Measurements from ENCODE around the gene FAM53A. TPM values are rescaled to one million over a fixed set of nuclear protein-coding genes. Genes with fewer than 3 reads are reported as not detected.

Gene FAM53A
- total and polyA plus RNA-seq, 4 donors: 0.44 to 2.2 (median 0.97) TPM

GRCh38 chr4:1632109-1633104 lies 51.7 kb downstream of the FAM53A start:
- DNase-seq (ENCODE audit: low spot score): no peak
- 82% methylated on average over 32 of the region's 32 CpGs for WGBS
- H3K9ac ChIP-seq (ENCODE audit: low read depth in 1 of 2, low read length in 2 of 2): no peak overlapping the region
- H3K9me3 ChIP-seq (ENCODE audit: control insufficient read depth in 4 of 4, low read length in 3 of 4): no peaks in the 10 kb centered on the region
- H3K36me3 ChIP-seq (ENCODE audit: control insufficient read depth in 4 of 4, insufficient read depth in 3 of 4, low read depth in 1 of 4, low read length in 3 of 4): no peaks in the 10 kb centered on the region
- H3K27me3 ChIP-seq (ENCODE audit: control insufficient read depth in 4 of 4, insufficient read depth in 4 of 4, low read length in 3 of 4): no peaks in the 10 kb centered on the region
- no peak overlapping the region for H3K4me3 ChIP-seq (ENCODE audit: low read depth in 1 of 3, low read length in 3 of 3)
- no peaks in the 10 kb centered on the region for H3K4me1 ChIP-seq (ENCODE audit: control insufficient read depth in 4 of 4, insufficient read depth in 4 of 4, low read length in 3 of 4)
- H3K27ac ChIP-seq (ENCODE audit: low read depth in 1 of 2, low read length in 2 of 2): no peak overlapping the region
- TF ChIP-seq RXRA (IDR thresholded peaks at IDR 0.05): no peak
- no peak for TF ChIP-seq HNF4A (conservative IDR thresholded peaks at IDR 0.05)
- TF ChIP-seq FOXA2 (IDR thresholded peaks at IDR 0.05): no peak
- TF ChIP-seq, protein P1, sequence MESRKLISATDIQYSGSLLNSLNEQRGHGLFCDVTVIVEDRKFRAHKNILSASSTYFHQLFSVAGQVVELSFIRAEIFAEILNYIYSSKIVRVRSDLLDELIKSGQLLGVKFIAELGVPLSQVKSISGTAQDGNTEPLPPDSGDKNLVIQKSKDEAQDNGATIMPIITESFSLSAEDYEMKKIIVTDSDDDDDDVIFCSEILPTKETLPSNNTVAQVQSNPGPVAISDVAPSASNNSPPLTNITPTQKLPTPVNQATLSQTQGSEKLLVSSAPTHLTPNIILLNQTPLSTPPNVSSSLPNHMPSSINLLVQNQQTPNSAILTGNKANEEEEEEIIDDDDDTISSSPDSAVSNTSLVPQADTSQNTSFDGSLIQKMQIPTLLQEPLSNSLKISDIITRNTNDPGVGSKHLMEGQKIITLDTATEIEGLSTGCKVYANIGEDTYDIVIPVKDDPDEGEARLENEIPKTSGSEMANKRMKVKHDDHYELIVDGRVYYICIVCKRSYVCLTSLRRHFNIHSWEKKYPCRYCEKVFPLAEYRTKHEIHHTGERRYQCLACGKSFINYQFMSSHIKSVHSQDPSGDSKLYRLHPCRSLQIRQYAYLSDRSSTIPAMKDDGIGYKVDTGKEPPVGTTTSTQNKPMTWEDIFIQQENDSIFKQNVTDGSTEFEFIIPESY (IDR thresholded peaks at IDR 0.05): no peak
- TF ChIP-seq MAX (IDR thresholded peaks at IDR 0.05): no peak
- TF ChIP-seq SP1 (IDR thresholded peaks at IDR 0.05): no peak
- TF ChIP-seq RAD21 (IDR thresholded peaks at IDR 0.05): no peak
- TF ChIP-seq, protein P2, sequence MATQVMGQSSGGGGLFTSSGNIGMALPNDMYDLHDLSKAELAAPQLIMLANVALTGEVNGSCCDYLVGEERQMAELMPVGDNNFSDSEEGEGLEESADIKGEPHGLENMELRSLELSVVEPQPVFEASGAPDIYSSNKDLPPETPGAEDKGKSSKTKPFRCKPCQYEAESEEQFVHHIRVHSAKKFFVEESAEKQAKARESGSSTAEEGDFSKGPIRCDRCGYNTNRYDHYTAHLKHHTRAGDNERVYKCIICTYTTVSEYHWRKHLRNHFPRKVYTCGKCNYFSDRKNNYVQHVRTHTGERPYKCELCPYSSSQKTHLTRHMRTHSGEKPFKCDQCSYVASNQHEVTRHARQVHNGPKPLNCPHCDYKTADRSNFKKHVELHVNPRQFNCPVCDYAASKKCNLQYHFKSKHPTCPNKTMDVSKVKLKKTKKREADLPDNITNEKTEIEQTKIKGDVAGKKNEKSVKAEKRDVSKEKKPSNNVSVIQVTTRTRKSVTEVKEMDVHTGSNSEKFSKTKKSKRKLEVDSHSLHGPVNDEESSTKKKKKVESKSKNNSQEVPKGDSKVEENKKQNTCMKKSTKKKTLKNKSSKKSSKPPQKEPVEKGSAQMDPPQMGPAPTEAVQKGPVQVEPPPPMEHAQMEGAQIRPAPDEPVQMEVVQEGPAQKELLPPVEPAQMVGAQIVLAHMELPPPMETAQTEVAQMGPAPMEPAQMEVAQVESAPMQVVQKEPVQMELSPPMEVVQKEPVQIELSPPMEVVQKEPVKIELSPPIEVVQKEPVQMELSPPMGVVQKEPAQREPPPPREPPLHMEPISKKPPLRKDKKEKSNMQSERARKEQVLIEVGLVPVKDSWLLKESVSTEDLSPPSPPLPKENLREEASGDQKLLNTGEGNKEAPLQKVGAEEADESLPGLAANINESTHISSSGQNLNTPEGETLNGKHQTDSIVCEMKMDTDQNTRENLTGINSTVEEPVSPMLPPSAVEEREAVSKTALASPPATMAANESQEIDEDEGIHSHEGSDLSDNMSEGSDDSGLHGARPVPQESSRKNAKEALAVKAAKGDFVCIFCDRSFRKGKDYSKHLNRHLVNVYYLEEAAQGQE (IDR thresholded peaks at IDR 0.05): no peak
- no peak for TF ChIP-seq FOXA1 (IDR thresholded peaks at IDR 0.05)
- TF ChIP-seq TAF1 (conservative IDR thresholded peaks at IDR 0.05): no peak
- TF ChIP-seq JUND (IDR thresholded peaks at IDR 0.05): no peak
- TF ChIP-seq YY1 (IDR thresholded peaks at IDR 0.05): no peak
- no peak for TF ChIP-seq HNF4G (IDR thresholded peaks at IDR 0.05)
- no peak for TF ChIP-seq EGR1 (IDR thresholded peaks at IDR 0.05; ENCODE audit: low read depth in 2 of 2)
- TF ChIP-seq GABPA (IDR thresholded peaks at IDR 0.05 in 1 of 2, conservative IDR thresholded peaks at IDR 0.05 in 1 of 2): no peak

- Histone ChIP-seq H3K36me3 (ENCODE audit: control insufficient read depth in 4 of 4, insufficient read depth in 3 of 4, low read depth in 1 of 4, low read length in 3 of 4) (no peaks in the 10 kb centered on the region), H3K9me3 (ENCODE audit: control insufficient read depth in 4 of 4, low read length in 3 of 4) (no peaks in the 10 kb centered on the region), H3K27me3 (ENCODE audit: control insufficient read depth in 4 of 4, insufficient read depth in 4 of 4, low read length in 3 of 4) (no peaks in the 10 kb centered on the region), H3K27ac (ENCODE audit: low read depth in 1 of 2, low read length in 2 of 2) (no peak overlapping the region), H3K4me1 (ENCODE audit: control insufficient read depth in 4 of 4, insufficient read depth in 4 of 4, low read length in 3 of 4) (no peaks in the 10 kb centered on the region), H3K4me3 (ENCODE audit: low read depth in 1 of 3, low read length in 3 of 3) (no peak overlapping the region), H3K9ac (ENCODE audit: low read depth in 1 of 2, low read length in 2 of 2) (no peak overlapping the region)
- no peak for DNase-seq (ENCODE audit: low spot score)
- WGBS: 93% methylated on average over 9 of the region's 9 CpGs
- no peak for TF ChIP-seq TAF1 (conservative IDR thresholded peaks at IDR 0.05)
- no peak for TF ChIP-seq JUND (IDR thresholded peaks at IDR 0.05)
- no peak for TF ChIP-seq CTCF (IDR thresholded peaks at IDR 0.05; ENCODE audit: low read depth, low read length, missing input control)
- no peak for TF ChIP-seq FOXA1 (IDR thresholded peaks at IDR 0.05)
- no peak for TF ChIP-seq HNF4G (IDR thresholded peaks at IDR 0.05)
Measured at GRCh38 chr4:1631136-1631535, 53.0 kb downstream of the FAM53A start.
